Measurements from ENCODE around the gene MICOS13.
A peak's percentile ranks its signal among the peaks of the same experiment; 100 is the strongest.
"Not testable (repeated sequence)": the region's sequence is repeated elsewhere in the genome, so short reads cannot be mapped to it uniquely, and the experiment has no call there.

Gene MICOS13

GRCh38 chr19:5680437-5681368 lies at the start of gene MICOS13, which contains the start of gene HSD11B1L:
MICOS13 (minus strand) TSS chr19:5680516; CDS start chr19:5680486, 30 bp downstream.
HSD11B1L (plus strand) TSS chr19:5681027; CDS start chr19:5684833, 3,806 bp downstream.
- peak; percentile 97 for DNase-seq (ENCODE audit: low read depth)

- DNase-seq (ENCODE audit: low read depth), result no peak
These were observed 47.2 kb upstream of the MICOS13 start for GRCh38 chr19:5727453-5728050.

DNA sequence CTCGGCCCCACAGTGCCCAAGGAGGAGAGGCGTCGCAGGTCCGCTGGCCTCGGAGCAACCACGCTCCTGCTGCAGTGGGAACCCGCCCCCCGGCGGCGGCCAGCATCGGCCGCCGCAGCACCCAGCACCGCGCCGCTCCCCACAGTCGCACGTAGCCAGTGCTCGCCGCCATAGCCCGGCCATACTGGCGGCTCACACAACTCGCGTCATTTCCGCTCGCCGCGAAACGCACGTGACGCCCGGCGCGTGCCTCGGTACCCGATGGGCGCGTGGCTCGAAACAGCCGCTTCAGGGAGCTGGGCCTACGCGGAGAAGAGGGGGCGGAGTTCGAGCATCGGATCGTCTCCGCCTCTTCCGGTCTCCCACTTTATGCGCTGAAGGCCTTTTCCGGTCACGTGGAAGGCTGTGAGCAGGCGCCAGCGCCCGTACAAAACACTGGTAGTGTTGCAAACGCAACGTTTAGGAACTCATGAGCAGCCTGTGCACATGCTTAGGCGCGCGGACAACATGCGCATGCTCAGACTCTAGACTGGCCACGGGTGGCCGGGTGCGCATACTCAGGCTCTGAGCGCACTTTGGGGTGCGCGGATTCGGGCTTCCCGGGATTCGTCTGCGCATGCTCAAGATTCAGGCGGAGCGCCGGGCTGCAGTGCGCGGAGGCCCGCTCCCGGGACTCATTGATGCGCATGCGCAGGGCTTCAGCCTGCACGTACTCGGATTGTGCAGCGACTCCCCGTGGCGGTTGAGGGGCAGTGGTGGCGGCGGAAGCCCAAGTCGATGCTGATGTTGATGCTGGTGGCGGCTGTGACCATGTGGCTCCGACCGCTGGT lies 39.9 kb upstream of the MICOS13 start, which contains the start of the genes CATSPERD and LONP1:
CATSPERD (plus strand) TSS at position 677 of the 830 bp plus-strand sequence; CDS start at position 778, 101 bp downstream.
LONP1 (minus strand) TSS at position 186 of the 830 bp plus-strand sequence; CDS start at position 172, 14 bp downstream.
- peak; percentile 98 for DNase-seq (ENCODE audit: low read depth)

GRCh38 chr19:5719274-5719960 lies 39.1 kb upstream of the MICOS13 start:
- DNase-seq (ENCODE audit: low read depth), result peak; percentile 22

GRCh38 chr19:5718579-5719273 lies 38.4 kb upstream of the MICOS13 start:
- peak; percentile 38 for DNase-seq (ENCODE audit: low read depth)

DNA sequence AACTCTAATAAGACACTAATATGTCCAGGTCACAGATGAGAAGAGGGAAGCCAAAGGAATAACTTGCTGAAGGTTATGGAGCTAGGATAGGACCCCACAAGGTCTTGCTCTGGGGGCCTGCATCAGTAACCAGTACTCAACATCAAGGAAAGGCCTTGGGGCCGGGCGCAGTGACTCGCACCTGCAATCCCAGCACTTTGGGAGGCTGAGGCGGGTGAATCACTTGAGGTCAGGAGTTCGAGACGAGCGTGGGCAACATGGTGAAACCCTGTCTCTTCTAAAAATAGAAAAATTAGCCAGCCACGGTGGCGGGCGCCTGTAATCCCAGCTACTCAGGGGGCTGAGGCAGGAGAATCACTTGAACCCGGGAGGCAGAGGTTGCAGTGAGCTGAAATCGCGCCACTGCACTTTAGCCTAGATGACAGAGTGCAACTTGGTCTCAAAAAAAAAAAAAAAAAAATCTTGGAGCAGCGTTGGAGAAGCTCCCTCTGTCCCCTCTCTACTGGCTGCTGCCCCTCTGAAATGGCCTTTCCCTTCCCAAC lies 37.8 kb upstream of the MICOS13 start:
- DNase-seq (ENCODE audit: low read depth), result peak; percentile 56

GRCh38 chr19:5717215-5717935 lies 37.1 kb upstream of the MICOS13 start:
- no peak for DNase-seq (ENCODE audit: low read depth)

GRCh38 chr19:5714816-5715215 lies 34.5 kb upstream of the MICOS13 start:
- no peak for DNase-seq (ENCODE audit: low read depth)

DNA sequence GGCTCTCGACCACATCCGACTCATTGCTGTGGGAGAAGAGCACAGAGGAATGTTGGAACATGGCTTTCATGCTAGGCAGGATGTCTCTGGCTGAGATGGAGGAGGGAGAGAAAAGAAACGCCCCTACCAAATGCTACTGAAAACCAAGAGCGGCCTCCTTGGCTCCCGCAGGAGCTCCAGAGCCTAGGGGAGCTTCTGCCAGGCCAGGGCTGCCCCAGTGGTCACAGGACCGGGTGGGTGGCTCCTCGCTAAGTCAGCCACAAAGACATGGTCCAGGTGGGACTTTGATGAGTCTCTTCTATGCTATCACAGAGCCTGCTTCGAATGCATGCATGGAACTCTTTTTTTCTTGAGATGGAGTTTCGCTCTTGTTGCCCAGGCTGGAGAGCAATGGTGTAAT lies 32.9 kb upstream of the MICOS13 start:
- no peak for DNase-seq (ENCODE audit: low read depth)

GRCh38 chr19:5711713-5712161 lies 31.4 kb upstream of the MICOS13 start:
- no peak for DNase-seq (ENCODE audit: low read depth)

GRCh38 chr19:5711025-5711424 lies 30.7 kb upstream of the MICOS13 start:
- no peak for DNase-seq (ENCODE audit: low read depth)

- DNase-seq (ENCODE audit: low read depth), result no peak
These were observed 27.6 kb upstream of the MICOS13 start for GRCh38 chr19:5707576-5708575.

DNA sequence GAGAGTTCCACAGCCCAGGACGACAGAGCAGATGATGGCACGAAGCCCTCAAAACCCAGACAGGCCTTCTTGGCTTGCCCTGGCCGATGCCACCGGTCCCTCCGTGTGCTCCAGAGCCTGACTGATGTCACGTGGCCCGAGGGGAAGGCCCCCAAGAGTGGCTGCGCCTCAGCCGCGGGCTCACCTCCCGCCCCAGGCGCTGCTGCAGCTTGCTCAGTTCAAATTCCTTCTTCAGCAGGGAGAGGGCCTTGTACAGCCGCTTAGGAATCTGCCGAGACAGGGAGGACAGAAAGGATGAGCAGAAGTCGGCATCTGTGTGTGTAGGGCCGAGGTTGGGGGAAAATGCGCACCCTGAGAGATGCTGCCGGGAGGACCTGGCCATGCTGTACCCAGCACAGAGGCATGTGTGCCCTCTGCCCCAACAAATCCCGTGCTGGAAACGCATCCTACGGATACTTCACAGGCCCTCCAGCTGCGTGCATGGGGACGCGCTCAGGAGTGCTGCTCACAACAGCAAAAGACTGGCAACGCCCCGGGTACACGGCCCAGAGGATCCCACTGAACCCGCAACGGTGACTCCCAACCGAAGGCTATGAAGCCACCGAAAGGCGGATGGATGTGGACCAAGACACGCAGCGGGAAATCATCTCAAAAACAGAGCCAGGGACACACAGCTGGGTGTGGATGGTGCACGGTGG lies 26.7 kb upstream of the MICOS13 start:
- no peak for DNase-seq (ENCODE audit: low read depth)

GRCh38 chr19:5705552-5705951 lies 25.2 kb upstream of the MICOS13 start:
- no peak for DNase-seq (ENCODE audit: low read depth)

DNA sequence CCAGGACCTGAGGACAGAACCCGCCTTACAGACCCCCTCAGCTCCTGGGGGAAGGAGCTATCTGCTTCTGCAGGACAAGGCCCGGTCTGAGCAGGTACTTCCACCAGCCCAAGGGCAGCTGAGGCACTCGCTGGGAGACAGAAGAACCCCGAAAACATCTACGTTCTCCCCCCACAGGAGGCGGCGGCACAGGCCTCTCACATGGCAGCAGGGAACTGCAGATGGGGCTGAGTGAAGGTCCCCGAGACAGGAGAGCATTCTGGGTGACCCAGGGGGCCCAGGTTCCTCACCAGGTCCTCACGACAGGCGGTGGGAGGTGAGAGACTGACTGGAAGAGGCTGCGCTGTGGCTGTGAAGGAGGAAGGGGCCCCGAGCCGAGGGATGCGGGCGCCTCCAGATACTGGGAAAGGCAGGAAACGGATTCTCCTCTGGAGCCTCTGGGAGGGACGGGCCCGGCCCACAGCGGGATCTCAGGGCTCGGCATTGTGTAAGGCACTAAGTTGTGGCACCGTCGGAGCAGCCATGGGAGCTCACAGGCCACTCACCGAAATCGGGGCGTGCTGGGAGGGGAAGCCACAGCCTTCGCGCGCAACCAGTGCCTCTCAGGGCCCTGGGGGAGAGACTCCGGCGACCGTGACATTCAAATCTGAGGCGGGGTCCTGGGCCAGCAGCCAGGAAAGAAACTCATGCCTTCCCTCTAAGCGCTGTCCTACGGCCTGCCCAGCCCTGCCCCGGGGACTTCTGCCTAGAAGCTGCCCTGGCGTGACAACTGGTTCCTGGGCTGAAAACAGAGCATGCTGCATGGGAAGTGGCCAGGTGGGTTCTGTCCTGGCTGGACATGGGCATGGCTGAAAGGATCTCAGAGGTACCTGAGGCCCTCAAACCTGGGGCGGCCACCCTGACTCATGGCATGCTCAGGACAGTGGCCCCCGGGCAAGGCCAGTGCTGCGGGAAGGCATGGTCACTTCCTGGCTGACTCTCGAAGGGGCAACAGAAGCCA lies 23.8 kb upstream of the MICOS13 start:
- no peak for DNase-seq (ENCODE audit: low read depth)

- DNase-seq (ENCODE audit: low read depth), result not testable (repeated sequence)
These were observed 21.7 kb upstream of the MICOS13 start for GRCh38 chr19:5702053-5702410.

Measured in activated T-helper 9 cell treated with anti-CD3 and anti-CD28 coated beads, Interleukin-2, amount 50 U/mL, for 16 hours (primary cell).